ENCODE results near the gene SCNN1B.

SCNN1B gene

GRCh38 chr16:23428351-23428750 lies 126.2 kb downstream of the SCNN1B start:
- Histone ChIP-seq H3K4me3 (ENCODE audit: low read depth, low read length) (no peak overlapping the region), H3K79me2 (ENCODE audit: control insufficient read depth, insufficient read depth, low read length, unreplicated experiment) (no peaks in the 10 kb centered on the region), H3K36me3 (ENCODE audit: insufficient read depth, low read length) (0 out of 2 replicates have a peak, but pooled peaks cover 3% of the 10 kb centered on the region), H2AFZ (ENCODE audit: low read length, unreplicated experiment) (no peak overlapping the region), H3K27ac (ENCODE audit: low read depth, low read length) (no peak overlapping the region), H3K4me1 (ENCODE audit: control insufficient read depth, insufficient read depth, low read length, unreplicated experiment) (peaks cover 13% of the 10 kb centered on the region), H3K27me3 (ENCODE audit: insufficient read depth, low read length) (no peaks in the 10 kb centered on the region)
